Transverse colon (tissue), 4 donors: ENCODE results near the gene CLPSL1. TPM values are rescaled to one million over a fixed set of nuclear protein-coding genes. Genes with fewer than 3 reads are reported as not detected.

Experiments used
- DNase-seq: peaks from one replicate; pipeline ENCODE4 v3.0.0-alpha.2; 2019
- H3K27ac ChIP-seq, 4 donors: fragments of 200-600 bp; sonication (generic); 2 replicates each; pipeline ENCODE4 v1.5.1; 2016 to 2018; ENCODE audit warnings: inconsistent platforms in 4 of 4
- H3K27me3 ChIP-seq: fragments of 200-600 bp; sonication (generic); 2 replicates; pipeline ENCODE4 v1.5.1; 2017; ENCODE audit warnings: inconsistent platforms
- H3K36me3 ChIP-seq, 4 donors: fragments of 200-600 bp; sonication (generic); 2 replicates each; pipeline ENCODE4 v1.5.1; 2017 to 2019; ENCODE audit warnings: inconsistent platforms in 4 of 4
- H3K4me1 ChIP-seq, 4 donors: fragments of 200-600 bp; sonication (generic); 2 replicates each; pipeline ENCODE4 v1.5.1; 2017 to 2020; ENCODE audit warnings: inconsistent platforms in 4 of 4
- H3K4me3 ChIP-seq, 4 donors: fragments of 200-600 bp; sonication (generic); 1 replicate in 1 of 4; 2 replicates in 3 of 4; pipeline versions ENCODE4 v1.5.1 to v1.6.1; 2017 to 2019; ENCODE audit warnings: inconsistent platforms in 4 of 4
- H3K9me3 ChIP-seq, 2 donors: fragments of 200-600 bp; sonication (generic); 2 replicates each; pipeline ENCODE4 v1.5.1; 2017 to 2019; ENCODE audit warnings: inconsistent platforms in 2 of 2
- EP300 ChIP-seq: sonication (generic); formaldehyde crosslinking; IDR thresholded peaks from one replicate; pipeline ENCODE4 v1.6.1; 2017; ENCODE audit warnings: antibody characterized with exemption, low read depth
- POLR2A ChIP-seq: fragments of 450-650 bp; IDR thresholded peaks from one replicate; pipeline ENCODE4 v1.6.1; 2016; ENCODE audit warnings: antibody characterized with exemption, mild to moderate bottlenecking, moderate library complexity
- POLR2AphosphoS5 ChIP-seq, 3 donors: sonication (generic); formaldehyde crosslinking; IDR thresholded peaks; one replicate each; pipeline ENCODE4 v1.6.1; 2016; ENCODE audit warnings: antibody characterized with exemption in 3 of 3
- WGBS, 2 donors: methylation state at CpG; one replicate each; pipeline ENCODE4 v1.1.5; 2018; ENCODE audit warnings: low coverage in 1 of 2; 5-methylcytosine and 5-hydroxymethylcytosine counted together
- in situ Hi-C, 4 donors: fragments of 200-750 bp; cut with MboI; loops; one replicate each; pipeline versions ENCODE4 v1.15.0 to v1.15.1; 2017; ENCODE audit warnings: low sequenced_read_pairs in 3 of 4, low pct_ligation_motif_present in 1 of 4, low pct_unique_long_range_greater_than_20kb in 1 of 4
- intact Hi-C: fragments of 100-400 bp; cut with DNase I; formaldehyde crosslinking; loops from one replicate; pipeline ENCODE4 v1.15.1; 2023; ENCODE audit warnings: low total_unique reads
- total RNA-seq, 4 donors: library from RNA; depleted of rRNA; stranded (reverse); fragments of >200 nt; gene quantifications; one replicate each; pipeline ENCODE4 v1.1.0, GENCODE V29; 2016
- TF ChIP-seq, protein P1 (sequence below), 5 experiments: fragments of 200-600 bp in 3 of 5; fragments of 450-650 bp in 2 of 5; sonication (generic) in 3 of 5; IDR thresholded peaks; 1 replicate in 2 of 5; 2 replicates in 3 of 5; pipeline ENCODE4 v1.5.1; 2016 to 2017; ENCODE audit warnings: antibody characterized with exemption in 5 of 5, inconsistent platforms in 3 of 5, mild to moderate bottlenecking in 2 of 5, moderate library complexity in 1 of 5

Gene CLPSL1
- total RNA-seq, 4 donors from 2014 or later: not detected

- Histone ChIP-seq H3K9me3 (peaks cover 0 to 4% of the 10 kb centered on the region in 2 donors), H3K27me3 (no peaks in the 10 kb centered on the region), H3K36me3 (no peaks in the 10 kb centered on the region), H3K4me3 (no peak overlapping the region), H3K27ac (no peak overlapping the region), H3K4me1 (no peaks in the 10 kb centered on the region)
- intact Hi-C loops: no loop called here
- TF ChIP-seq POLR2AphosphoS5 (IDR thresholded peaks at IDR 0.05) (no peak), POLR2A (no peak), EP300 (no peak)
- TF ChIP-seq, protein P1, sequence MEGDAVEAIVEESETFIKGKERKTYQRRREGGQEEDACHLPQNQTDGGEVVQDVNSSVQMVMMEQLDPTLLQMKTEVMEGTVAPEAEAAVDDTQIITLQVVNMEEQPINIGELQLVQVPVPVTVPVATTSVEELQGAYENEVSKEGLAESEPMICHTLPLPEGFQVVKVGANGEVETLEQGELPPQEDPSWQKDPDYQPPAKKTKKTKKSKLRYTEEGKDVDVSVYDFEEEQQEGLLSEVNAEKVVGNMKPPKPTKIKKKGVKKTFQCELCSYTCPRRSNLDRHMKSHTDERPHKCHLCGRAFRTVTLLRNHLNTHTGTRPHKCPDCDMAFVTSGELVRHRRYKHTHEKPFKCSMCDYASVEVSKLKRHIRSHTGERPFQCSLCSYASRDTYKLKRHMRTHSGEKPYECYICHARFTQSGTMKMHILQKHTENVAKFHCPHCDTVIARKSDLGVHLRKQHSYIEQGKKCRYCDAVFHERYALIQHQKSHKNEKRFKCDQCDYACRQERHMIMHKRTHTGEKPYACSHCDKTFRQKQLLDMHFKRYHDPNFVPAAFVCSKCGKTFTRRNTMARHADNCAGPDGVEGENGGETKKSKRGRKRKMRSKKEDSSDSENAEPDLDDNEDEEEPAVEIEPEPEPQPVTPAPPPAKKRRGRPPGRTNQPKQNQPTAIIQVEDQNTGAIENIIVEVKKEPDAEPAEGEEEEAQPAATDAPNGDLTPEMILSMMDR (IDR thresholded peaks at IDR 0.05): no peak
- in situ Hi-C loops: no loop called here
- no peak for DNase-seq
Measured at GRCh38 chr6:35817515-35817914, 36.7 kb downstream of the CLPSL1 start.

- DNase-seq: no peak
- Histone ChIP-seq H3K9me3 (no peaks in the 10 kb centered on the region), H3K4me1 (no peaks in the 10 kb centered on the region), H3K27ac (no peak overlapping the region), H3K27me3 (no peaks in the 10 kb centered on the region), H3K36me3 (no peaks in the 10 kb centered on the region), H3K4me3 (no peak overlapping the region)
- TF ChIP-seq EP300 (no peak), POLR2A (no peak), POLR2AphosphoS5 (IDR thresholded peaks at IDR 0.05) (no peak)
- TF ChIP-seq, protein P1 (IDR thresholded peaks at IDR 0.05): no peak
- in situ Hi-C loops: no loop called here
- intact Hi-C loops: no loop called here
- 86 to 87% methylated on average over 2 of the region's 2 CpGs for WGBS, 2 donors
Measured at GRCh38 chr6:35823601-35824000, 42.8 kb downstream of the CLPSL1 start.

GRCh38 chr6:35824552-35825192, 43.9 kb downstream of the CLPSL1 start:
- Histone ChIP-seq H3K27me3 (no peaks in the 10 kb centered on the region), H3K9me3 (no peaks in the 10 kb centered on the region), H3K36me3 (no peaks in the 10 kb centered on the region), H3K4me3 (no peak overlapping the region), H3K4me1 (no peaks in the 10 kb centered on the region), H3K27ac (no peak overlapping the region)
- intact Hi-C loops: no loop called here
- in situ Hi-C loops: no loop called here
- 78 to 81% methylated on average over 4 to 5 of the region's 5 CpGs for WGBS, 2 donors
- TF ChIP-seq, protein P1 (IDR thresholded peaks at IDR 0.05): no peak
- TF ChIP-seq POLR2A: no peak
- no peak for TF ChIP-seq EP300
- TF ChIP-seq POLR2AphosphoS5 (IDR thresholded peaks at IDR 0.05): no peak
- DNase-seq: no peak

- WGBS, 2 donors: 89 to 100% methylated on average over 4 to 5 of the region's 5 CpGs
- TF ChIP-seq POLR2A (no peak), EP300 (no peak), POLR2AphosphoS5 (IDR thresholded peaks at IDR 0.05) (no peak)
Measured at GRCh38 chr6:35829306-35829705, 48.5 kb downstream of the CLPSL1 start.

More at GRCh38 chr6:35829306-35829705, 48.5 kb downstream of the CLPSL1 start:
- in situ Hi-C loops: no loop called here
- Histone ChIP-seq H3K36me3 (peaks cover 0 to 6% (median 0%) of the 10 kb centered on the region in 4 donors), H3K9me3 (no peaks in the 10 kb centered on the region), H3K27me3 (no peaks in the 10 kb centered on the region), H3K4me3 (no peak overlapping the region), H3K4me1 (peaks cover 0 to 6% (median 0%) of the 10 kb centered on the region in 4 donors), H3K27ac (no peak overlapping the region)
- intact Hi-C loops: no loop called here
- DNase-seq: no peak
